Measurements from ENCODE around the gene HIPK1. TPM values are rescaled to one million over a fixed set of nuclear protein-coding genes. Genes with fewer than 3 reads are reported as not detected.

The HIPK1 gene
- polyA plus RNA-seq, 4 donors, result 34.2 to 43.3 (median 41.7) TPM

DNA sequence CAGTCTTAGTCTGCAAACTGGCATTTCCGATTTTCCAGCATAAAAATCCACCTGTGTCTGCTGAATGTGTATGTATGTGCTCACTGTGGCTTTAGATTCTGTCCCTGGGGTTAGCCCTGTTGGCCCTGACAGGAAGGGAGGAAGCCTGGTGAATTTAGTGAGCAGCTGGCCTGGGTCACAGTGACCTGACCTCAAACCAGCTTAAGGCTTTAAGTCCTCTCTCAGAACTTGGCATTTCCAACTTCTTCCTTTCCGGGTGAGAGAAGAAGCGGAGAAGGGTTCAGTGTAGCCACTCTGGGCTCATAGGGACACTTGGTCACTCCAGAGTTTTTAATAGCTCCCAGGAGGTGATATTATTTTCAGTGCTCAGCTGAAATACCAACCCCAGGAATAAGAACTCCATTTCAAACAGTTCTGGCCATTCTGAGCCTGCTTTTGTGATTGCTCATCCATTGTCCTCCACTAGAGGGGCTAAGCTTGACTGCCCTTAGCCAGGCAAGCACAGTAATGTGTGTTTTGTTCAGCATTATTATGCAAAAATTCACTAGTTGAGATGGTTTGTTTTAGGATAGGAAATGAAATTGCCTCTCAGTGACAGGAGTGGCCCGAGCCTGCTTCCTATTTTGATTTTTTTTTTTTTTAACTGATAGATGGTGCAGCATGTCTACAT, 47.6 kb downstream of the HIPK1 start:
- DNase-seq (ENCODE audit: low read depth in 4 of 4, low spot score in 2 of 4), result no peak

GRCh38 chr1:113977906-113978305, 48.8 kb downstream of the HIPK1 start:
- DNase-seq (ENCODE audit: low read depth in 4 of 4, low spot score in 2 of 4), result no peak

DNA sequence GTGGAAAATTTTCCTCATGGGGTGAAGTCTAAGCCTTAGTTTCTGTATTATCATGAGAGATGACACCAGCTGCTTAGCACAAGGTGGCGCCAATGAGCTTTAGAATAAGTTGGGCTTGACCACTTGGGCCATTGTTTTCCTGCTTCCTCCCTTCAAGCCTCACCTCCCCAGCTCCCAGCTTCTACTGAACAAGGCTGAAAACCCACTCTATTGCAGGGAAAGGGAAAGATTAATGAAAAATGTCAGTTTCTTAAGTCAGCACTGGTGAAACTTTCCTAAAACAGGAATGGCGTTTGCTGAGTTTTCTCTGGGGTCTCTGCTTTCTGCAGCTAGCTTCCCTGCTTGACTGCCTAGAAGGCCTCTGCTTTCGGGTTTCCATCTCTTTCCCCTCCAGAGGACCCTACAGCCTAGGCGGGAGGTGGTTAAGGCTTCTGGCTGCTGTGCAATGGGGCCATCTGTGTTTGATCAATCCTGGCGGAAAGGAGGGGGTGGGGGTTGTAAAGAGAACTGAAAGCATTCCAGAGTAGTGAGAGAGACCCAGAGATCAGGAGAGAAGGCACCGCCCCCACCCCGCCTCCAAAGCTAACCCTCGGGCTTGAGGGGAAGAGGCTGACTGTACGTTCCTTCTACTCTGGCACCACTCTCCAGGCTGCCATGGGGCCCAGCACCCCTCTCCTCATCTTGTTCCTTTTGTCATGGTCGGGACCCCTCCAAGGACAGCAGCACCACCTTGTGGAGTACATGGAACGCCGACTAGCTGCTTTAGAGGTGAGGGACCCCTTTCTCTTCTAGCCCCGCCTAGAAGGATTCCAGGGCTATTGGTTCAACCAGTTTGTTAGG, 50.0 kb downstream of the HIPK1 start, which contains the start of gene OLFML3:
TSS of gene OLFML3 (plus strand) at position 612 of the 840 bp plus-strand sequence. CDS start at position 655, 43 bp downstream.
- DNase-seq (ENCODE audit: low read depth in 4 of 4, low spot score in 2 of 4), result peak; percentile 82 to 94 (median 88)

DNA sequence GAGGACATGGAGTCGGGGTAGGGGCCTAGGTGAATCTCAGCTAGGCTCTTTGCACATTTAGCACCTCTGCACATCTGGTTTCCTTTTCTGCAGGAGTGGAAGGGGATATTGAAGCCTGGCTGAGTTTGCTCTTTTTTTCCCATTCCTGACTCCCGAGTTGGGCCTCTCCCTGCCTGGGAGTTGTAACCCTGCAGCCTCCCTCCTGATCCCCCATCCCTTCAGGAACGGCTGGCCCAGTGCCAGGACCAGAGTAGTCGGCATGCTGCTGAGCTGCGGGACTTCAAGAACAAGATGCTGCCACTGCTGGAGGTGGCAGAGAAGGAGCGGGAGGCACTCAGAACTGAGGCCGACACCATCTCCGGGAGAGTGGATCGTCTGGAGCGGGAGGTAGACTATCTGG, 51.0 kb downstream of the HIPK1 start:
- no peak for DNase-seq (ENCODE audit: low read depth in 4 of 4, low spot score in 2 of 4)

GRCh38 chr1:113981962-113982931, 53.1 kb downstream of the HIPK1 start:
- no peak for DNase-seq (ENCODE audit: low read depth in 4 of 4, low spot score in 2 of 4)

GRCh38 chr1:113982949-113983348, 53.8 kb downstream of the HIPK1 start:
- no peak for DNase-seq (ENCODE audit: low read depth in 4 of 4, low spot score in 2 of 4)

DNA sequence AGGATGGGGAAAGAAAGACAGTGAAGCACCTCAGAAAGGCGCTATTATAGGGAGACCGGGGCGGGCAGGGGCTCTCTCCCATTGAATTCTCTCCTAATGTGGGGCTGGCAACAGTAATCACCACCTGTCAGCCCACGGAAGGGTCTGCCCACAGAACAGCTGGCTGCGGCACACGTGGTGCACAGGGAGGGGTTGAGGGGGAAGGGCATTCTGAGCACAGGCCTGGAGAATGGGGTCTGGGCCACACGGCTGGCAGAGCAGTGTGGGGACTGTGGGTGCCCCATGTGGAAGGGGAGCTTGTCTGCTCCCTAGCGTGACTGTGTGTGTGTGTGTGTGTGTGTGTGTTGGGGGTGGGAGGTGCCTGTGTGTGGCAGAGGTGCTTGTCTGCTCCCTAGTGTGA, 54.3 kb downstream of the HIPK1 start:
- DNase-seq (ENCODE audit: low read depth in 4 of 4, low spot score in 2 of 4), result no peak

DNA sequence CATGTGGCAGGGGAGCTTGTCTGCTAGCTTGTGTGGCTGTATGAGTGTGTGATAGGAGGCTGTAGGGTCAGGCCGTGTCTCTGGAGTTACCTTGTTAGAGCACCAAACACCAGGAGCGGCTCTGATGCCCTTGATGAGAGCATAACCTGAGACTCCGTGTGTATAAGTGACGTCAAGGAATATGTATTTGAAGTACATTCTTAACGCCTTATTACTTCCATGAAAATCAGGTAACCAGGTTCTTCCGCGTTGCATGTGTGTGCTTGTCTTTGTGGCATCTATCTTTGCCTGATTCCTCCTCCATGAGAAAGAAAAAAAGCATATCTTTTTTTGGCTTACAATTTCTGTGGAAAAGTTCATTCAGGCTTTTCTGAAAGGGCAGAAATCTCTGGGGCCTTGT, 54.7 kb downstream of the HIPK1 start:
- no peak for DNase-seq (ENCODE audit: low read depth in 4 of 4, low spot score in 2 of 4)

DNA sequence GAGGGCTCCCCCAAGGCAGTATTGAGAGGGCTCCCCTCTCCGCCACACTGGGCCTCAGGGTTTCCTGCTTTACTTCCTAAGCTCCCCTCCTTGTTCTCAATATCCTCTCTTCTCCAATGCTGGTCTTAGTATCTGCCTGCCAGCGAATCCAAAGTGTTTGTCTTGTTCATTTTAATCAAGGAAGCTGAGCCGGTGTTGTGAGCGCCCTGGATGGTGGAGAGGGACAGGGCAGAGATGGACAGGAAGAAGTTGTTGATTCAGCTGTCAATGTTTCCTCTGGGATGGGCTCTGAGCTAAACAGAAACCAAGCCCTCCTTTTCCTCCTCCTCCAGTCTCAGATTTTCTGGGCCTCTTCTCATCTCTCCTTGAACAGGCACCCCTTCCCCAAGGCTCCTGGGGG, 55.6 kb downstream of the HIPK1 start:
- DNase-seq (ENCODE audit: low read depth in 4 of 4, low spot score in 2 of 4), result no peak

GRCh38 chr1:113986802-113987201, 57.7 kb downstream of the HIPK1 start:
- DNase-seq (ENCODE audit: low read depth in 4 of 4, low spot score in 2 of 4), result no peak

DNA sequence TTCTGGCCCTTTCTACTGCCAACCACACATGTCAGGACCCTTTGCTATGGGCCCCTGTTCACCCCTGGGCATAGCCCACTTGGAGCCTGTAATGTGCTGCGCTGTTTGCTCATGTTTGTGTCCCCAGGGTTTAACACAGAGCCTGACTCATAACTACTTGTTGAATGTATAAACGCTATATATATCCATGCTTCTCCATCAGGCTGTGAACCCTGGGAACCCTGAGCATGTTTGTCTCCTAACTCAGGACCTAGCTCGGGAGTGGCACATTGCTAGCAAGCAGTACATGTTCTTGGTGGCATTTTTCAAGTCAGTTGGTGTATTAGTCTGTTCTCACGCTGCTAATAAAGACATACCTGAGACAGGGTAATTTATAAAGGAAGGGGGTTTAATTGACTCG, 58.1 kb downstream of the HIPK1 start:
- DNase-seq (ENCODE audit: low read depth in 4 of 4, low spot score in 2 of 4), result no peak

GRCh38 chr1:113990530-113990929, 61.4 kb downstream of the HIPK1 start:
- no peak for DNase-seq (ENCODE audit: low read depth in 4 of 4, low spot score in 2 of 4)

DNA sequence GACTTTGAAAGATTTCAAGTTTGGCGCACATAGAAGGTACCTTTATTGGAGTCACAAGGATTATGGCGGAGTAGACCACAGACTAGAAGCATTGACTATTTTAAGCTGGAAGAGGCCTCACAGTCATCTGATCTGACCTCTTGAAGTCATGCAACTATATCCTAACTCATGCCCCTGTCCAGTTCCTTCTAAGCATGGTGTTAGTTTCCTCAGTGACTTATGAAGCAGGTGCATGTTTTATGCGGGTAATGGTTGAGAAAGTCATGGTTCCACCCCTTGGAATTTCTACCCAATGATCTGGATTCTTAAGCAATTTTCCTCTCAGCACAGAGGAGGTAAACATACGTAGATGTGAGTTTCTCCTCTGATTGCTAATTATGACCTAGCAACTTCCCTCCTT, 61.8 kb downstream of the HIPK1 start:
- no peak for DNase-seq (ENCODE audit: low read depth in 4 of 4, low spot score in 2 of 4)

DNA sequence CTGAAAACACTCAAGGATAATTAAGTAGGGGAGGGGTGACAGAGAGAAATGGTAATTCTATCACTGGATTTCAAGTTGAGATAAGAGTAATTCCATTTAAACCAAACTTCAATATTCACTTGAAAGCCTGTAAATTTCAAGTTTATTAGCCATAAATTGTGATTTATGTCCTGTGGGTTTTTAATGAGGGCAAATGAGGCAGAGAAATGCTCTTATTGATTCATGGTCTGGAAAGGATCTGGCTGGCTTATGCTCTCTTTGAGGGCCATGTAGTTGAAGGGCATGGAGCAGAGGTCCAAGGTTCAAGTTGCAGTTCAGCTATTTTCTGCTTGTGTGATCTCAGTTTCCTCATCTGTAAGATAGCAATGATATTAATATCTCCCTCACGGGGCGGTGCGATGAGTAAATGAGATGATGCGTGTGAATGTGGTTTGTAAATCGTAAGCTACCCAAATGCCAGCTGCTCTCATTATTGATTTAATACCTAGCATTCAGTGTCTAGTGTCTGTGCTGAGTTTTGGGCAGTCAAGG, 62.4 kb downstream of the HIPK1 start:
- no peak for DNase-seq (ENCODE audit: low read depth in 4 of 4, low spot score in 2 of 4)

GRCh38 chr1:113993072-113993471, 63.9 kb downstream of the HIPK1 start:
- no peak for DNase-seq (ENCODE audit: low read depth in 4 of 4, low spot score in 2 of 4)

- DNase-seq (ENCODE audit: low read depth in 4 of 4, low spot score in 2 of 4), result no peak
Observed at GRCh38 chr1:113993766-113994165, 64.6 kb downstream of the HIPK1 start.

GRCh38 chr1:113995382-113995781, 66.3 kb downstream of the HIPK1 start:
- DNase-seq (ENCODE audit: low read depth in 4 of 4, low spot score in 2 of 4), result no peak

GRCh38 chr1:113998361-113998760, 69.2 kb downstream of the HIPK1 start:
- DNase-seq (ENCODE audit: low read depth in 4 of 4, low spot score in 2 of 4), result no peak

- no peak for DNase-seq (ENCODE audit: low read depth in 4 of 4, low spot score in 2 of 4)
Observed at GRCh38 chr1:113999233-113999632, 70.1 kb downstream of the HIPK1 start.

GRCh38 chr1:113999799-114000198, 70.7 kb downstream of the HIPK1 start:
- DNase-seq (ENCODE audit: low read depth in 4 of 4, low spot score in 2 of 4), result no peak

DNA sequence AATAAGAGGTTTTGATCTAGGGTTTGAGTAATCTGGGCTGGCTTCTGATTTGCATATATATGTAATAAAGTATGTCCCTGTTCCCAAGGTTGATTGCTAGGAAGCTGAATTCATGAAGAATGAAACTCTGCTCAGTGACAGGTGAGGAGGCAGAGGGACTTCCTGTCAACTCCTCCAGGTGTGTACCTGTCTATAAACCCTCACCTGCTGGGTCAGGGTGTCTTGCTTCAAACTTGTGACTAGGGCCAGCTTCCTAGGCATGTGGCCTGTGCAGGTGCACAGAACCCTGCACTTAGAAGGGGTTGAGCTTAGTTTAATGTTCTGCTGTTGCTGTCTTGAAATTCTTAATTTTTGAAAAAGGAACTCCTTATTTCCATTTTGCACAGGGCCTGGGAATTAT, 71.3 kb downstream of the HIPK1 start:
- DNase-seq (ENCODE audit: low read depth in 4 of 4, low spot score in 2 of 4), result no peak
